ENCODE measurements around the gene TNPO2.

Gene TNPO2

GRCh38 chr19:12695096-12695495, 28.6 kb downstream of the TNPO2 start:
- no peak for TF ChIP-seq CTCF (IDR thresholded peaks at IDR 0.05; ENCODE audit: extremely low read depth, missing control alignments)
- DNase-seq (ENCODE audit: low spot score): no peak

DNA sequence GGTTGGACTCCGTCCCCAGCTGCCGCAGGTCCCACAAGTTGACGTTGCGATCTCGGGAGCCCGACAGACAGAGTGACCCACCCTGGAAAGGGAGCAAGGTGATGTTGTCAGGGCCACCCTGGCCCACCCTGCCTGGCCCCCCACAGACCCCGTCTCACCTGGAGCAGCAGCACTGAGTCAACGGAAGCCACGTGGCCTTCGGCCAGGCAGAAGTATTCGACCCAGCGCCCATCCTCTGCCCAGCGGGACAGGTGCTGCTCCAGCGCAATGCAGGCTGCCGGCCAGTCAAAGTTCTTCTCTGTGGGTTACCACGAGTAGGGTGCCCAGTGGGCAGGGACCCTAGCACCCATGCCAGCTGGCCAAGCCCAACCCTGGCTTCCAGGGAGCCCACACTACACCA, 29.1 kb downstream of the TNPO2 start:
- no peak for TF ChIP-seq CTCF (IDR thresholded peaks at IDR 0.05; ENCODE audit: extremely low read depth, missing control alignments)
- DNase-seq (ENCODE audit: low spot score): no peak

- no peak for DNase-seq (ENCODE audit: low spot score)
- no peak for TF ChIP-seq CTCF (IDR thresholded peaks at IDR 0.05; ENCODE audit: extremely low read depth, missing control alignments)
These were observed 30.8 kb downstream of the TNPO2 start for GRCh38 chr19:12692960-12693359.

DNA sequence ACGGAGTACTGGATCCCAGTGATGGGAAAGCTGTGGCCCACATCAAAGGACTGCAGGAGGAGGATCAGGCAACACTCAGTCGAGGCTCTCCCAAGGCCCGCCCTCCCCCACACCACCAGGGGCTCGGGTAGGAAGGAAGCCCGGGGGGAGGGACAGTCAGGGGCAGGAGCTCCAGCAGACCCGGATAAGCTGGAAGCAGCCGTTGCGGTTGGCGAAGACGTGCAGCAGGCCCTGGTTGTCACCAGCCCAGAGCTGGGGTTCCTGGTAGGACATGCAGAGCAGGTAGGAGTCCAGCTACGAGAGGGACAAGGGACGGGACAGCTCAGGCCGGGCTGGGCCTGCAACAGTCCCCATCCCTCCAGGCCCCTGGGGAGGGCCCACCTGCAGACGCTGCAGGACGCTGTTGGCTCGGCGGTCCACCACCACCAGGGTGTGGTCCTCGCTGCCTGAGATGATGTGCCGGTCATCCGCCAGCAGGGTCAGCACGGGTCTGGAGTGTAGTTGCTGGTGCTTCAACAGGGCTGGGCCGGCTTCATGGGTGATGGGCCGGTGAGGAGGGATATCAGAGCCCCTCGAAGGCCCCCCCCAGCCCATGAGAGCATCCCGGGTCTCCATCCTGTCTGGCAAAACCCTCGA, 34.0 kb downstream of the TNPO2 start:
- TF ChIP-seq CTCF (IDR thresholded peaks at IDR 0.05; ENCODE audit: extremely low read depth, missing control alignments): no peak
- DNase-seq (ENCODE audit: low spot score): no peak

DNA sequence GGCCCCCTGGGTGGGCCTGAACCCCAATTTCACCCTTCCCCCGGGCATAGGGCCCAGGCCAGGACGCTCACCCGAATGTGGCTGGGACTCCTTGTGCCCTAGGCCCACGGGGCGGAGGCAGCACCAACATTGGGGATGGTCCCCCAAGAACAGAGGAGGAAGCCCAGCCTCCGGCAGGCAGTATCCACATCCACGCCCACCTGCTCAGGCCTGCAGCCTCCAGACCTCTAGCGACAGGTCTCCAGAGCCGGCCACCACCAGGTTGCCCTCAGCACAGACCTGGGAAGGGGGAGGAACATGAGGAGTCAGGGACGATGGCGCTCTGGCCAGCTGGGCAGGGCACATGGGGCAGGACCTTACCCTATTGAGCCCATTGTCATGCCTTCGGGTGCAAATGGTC, 34.7 kb downstream of the TNPO2 start:
- no peak for TF ChIP-seq CTCF (IDR thresholded peaks at IDR 0.05; ENCODE audit: extremely low read depth, missing control alignments)
- DNase-seq (ENCODE audit: low spot score): no peak

DNA sequence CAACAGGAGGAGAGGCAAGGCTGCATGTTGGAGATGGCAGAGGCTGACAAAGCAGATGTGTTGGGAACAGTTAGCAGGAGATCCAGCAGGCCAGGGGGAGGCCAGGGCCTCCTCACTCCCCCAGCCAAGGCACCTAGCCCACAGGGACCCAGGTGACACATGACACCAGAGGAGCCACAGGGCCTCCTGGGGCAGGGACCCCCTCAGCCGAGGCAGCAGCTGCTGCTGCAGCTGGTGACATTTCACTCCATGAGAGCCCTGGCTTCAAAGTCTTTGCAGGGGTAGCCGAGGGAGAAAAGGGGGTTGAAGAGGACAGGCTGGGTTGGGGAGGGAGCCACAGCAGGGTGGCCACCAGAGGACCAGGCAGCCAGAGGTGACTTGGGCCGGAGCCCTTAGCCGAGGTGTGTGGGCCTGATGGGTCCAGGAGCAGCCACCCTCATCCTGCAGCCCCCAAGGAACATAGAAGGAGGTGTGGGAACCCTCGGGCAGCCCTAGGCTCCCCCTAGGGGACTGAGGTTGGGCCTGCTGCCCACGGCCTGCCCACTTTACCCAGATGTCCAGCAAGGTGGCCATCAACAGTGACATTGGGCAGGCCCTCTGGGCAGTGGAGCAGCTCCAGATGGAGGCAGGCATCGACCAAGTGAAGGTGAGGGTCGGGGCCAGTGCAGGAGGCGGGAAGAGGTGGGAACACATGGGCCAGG, 36.1 kb downstream of the TNPO2 start, which contains the start of gene GNG14:
Gene GNG14 (plus strand): TSS at position 503 of the 701 bp plus-strand sequence. CDS start 51 bp downstream, at position 554.
- DNase-seq (ENCODE audit: low spot score): no peak
- no peak for TF ChIP-seq CTCF (IDR thresholded peaks at IDR 0.05; ENCODE audit: extremely low read depth, missing control alignments)

- no peak for DNase-seq (ENCODE audit: low spot score)
- no peak for TF ChIP-seq CTCF (IDR thresholded peaks at IDR 0.05; ENCODE audit: extremely low read depth, missing control alignments)
These were observed 37.9 kb downstream of the TNPO2 start for GRCh38 chr19:12685831-12686230.
